ENCODE measurements around the gene NABP2. TPM values are rescaled to one million over a fixed set of nuclear protein-coding genes. Genes with fewer than 3 reads are reported as not detected.

Gene NABP2
- total RNA-seq, 2 donors from 2014 or later = 11.9 to 16.3 TPM

DNA sequence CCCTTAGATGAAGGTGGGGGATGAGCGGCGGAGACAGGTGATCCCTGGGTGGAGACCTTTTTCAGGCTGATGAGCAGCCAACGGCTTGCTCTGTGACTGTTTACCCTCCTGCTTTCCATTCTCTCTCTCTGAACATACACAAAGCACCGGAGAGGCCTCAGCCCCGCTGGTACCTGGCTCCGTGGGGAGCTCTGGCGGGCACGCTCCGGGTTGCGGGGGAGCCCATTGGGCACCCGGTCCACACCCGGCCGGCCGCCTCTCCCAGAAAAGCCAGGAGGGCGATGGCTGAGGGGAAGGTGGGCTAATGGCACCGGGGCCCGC lies 35.4 kb upstream of the NABP2 start:
- 0 to 2% methylated on average over 1 to 16 of the region's 17 CpGs for WGBS, 2 donors
- DNase-seq = no peak

DNA sequence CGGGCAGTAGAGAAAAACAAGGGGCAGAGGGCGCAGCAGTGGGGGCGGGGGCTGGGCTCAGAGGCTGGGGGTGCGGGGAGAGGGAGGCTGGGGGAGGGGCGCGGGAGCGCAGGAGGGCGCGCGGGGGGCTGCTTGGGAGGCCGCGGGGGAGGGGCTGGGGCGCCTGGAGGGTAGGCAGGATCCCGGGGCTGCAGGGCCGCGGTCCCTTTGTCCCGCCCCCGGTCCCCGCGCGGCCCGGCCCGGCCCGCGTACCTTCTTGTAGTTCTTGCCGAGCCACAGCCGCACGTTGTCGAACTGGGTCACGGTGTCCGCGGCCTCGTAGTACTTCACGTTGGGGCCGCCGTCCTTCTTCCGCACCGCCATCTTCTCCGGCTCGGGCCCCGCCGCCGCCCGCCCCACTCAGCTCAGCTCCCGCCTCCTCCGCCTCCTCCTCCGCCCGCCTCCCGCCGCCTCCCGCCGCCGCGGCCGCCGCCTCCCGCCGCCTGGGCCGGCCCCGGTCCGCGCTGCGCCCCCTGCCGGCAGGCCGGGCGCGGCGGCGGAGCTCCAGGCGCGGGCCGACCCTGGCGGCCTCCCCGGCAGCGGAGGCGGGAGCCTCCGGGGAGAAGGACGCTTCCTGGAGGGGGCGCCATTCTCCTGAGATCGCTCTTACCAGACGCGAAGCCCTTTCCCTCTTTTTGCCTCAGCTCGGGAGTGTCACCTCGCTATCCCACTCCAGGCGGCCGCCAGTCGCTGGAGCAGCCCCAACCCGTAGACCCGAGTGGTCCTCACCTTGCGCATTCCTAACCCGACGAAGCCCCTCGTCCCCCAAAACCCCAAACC lies 34.8 kb upstream of the NABP2 start, which contains the start of gene SMARCC2:
Gene SMARCC2, minus strand, starts transcription at position 385 of the 819 bp plus-strand sequence. Its CDS starts 22 bp downstream, at position 363.
- WGBS, 2 donors = 0 to 1% methylated on average over 11 to 66 of the region's 93 CpGs
- peak in 2 of 3 donors; percentile 74 to 75 for TF ChIP-seq POLR2A (IDR thresholded peaks at IDR 0.05)
- TF ChIP-seq, protein P1, sequence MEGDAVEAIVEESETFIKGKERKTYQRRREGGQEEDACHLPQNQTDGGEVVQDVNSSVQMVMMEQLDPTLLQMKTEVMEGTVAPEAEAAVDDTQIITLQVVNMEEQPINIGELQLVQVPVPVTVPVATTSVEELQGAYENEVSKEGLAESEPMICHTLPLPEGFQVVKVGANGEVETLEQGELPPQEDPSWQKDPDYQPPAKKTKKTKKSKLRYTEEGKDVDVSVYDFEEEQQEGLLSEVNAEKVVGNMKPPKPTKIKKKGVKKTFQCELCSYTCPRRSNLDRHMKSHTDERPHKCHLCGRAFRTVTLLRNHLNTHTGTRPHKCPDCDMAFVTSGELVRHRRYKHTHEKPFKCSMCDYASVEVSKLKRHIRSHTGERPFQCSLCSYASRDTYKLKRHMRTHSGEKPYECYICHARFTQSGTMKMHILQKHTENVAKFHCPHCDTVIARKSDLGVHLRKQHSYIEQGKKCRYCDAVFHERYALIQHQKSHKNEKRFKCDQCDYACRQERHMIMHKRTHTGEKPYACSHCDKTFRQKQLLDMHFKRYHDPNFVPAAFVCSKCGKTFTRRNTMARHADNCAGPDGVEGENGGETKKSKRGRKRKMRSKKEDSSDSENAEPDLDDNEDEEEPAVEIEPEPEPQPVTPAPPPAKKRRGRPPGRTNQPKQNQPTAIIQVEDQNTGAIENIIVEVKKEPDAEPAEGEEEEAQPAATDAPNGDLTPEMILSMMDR (IDR thresholded peaks at IDR 0.05) = peak; percentile 59 to 100 (median 80)
- peaks cover 0 to 8% of the 10 kb centered on the region in 2 donors for H3K36me3 ChIP-seq (replicated peaks in 1 of 2; ENCODE audit: insufficient read depth in 1 of 2, low read depth in 2 of 2)

More for the DNA sequence above, 35.4 kb upstream of the NABP2 start:
- H3K9me3 ChIP-seq = no peaks in the 10 kb centered on the region
- H3K36me3 ChIP-seq (replicated peaks in 1 of 2; ENCODE audit: insufficient read depth in 1 of 2, low read depth in 2 of 2) = peaks cover 0 to 13% of the 10 kb centered on the region in 2 donors
- H3K27me3 ChIP-seq = no peaks in the 10 kb centered on the region
- TF ChIP-seq POLR2A (IDR thresholded peaks at IDR 0.05) = no peak
- TF ChIP-seq, protein P1 (IDR thresholded peaks at IDR 0.05) = no peak
- H3K4me1 ChIP-seq = peaks cover 25% of the 10 kb centered on the region
- H3K27ac ChIP-seq = peak overlapping the region; percentile 65 to 96 (median 88)
- intact Hi-C loops (cut with DNase I) = no loop called here
- ATAC-seq = no peak
- H3K4me3 ChIP-seq = peak overlapping the region; percentile 80

DNA sequence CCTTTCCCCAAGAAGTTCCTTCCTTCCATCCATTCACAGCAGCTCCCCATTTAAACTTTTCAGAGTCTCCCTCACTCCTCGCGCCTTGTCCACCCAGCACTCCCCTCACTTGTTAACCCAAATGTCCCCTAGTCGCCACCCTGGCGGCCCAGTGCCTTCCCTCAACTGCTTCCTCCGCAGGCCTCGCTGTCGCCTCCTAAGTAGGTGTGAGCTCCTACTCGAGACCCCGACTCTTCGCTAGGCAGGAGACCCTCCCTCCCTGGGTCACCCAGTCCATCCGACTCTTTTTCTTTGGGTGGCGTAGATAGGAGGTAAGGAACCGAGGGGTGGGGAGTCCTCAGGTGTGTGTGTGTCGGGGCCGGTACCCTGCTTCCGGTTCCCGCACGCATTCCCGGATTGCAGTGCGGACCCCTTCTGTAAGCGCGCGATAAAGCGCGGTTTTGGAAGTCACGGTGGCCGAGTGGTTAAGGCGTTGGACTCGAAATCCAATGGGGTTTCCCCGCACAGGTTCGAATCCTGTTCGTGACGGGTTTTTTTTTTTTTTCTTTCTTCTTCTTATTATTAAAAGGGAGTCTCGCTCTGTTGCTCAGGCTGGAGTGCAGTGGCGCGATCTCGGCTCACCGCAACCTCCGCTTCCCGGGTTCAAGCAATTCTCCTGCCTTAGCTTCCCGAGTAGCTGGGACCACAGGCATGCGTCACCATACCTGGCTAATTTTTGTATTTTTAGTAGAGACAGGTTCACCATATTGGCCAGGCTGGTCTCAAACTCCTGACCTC lies 34.0 kb upstream of the NABP2 start:
- intact Hi-C loops (cut with DNase I) = no loop called here

More for the DNA sequence above, 34.8 kb upstream of the NABP2 start, which contains the start of gene SMARCC2:
- peaks cover 25% of the 10 kb centered on the region for H3K4me1 ChIP-seq
- intact Hi-C loops (cut with DNase I) = no loop called here
- ATAC-seq = peak; percentile 91
- peak; percentile 91 to 93 (median 92) for DNase-seq
- peak within 1 kb of the TSS; percentile 84 to 96 (median 91) for H3K27ac ChIP-seq
- H3K27me3 ChIP-seq = no peaks in the 10 kb centered on the region
- peak within 1 kb of the TSS; percentile 80 for H3K4me3 ChIP-seq
- no peaks in the 10 kb centered on the region for H3K9me3 ChIP-seq

DNA sequence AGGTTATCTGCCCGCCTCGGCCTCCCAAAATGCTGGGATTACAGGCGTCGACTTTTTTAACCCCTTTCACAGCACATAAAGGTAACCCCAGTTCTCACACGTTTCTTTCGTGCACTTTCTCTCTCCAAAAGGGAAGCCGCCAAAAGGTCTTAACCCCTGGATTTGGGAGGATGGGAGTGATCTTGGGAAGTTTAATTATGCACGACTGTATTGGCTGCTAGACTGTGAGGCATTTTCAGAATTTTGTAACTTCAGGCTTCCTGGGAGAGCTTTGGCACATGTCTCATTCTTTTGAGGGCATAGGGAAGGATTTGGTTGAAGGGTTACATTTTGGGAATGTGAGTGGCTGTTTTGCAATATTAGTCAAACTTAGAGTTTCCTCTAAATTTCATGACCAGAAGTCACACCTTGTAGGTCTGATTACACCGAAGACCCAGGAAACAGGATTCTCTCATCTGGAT lies 33.4 kb upstream of the NABP2 start:
- H3K27ac ChIP-seq = peak overlapping the region; percentile 50 to 96 (median 91)
- DNase-seq = no peak
- no peaks in the 10 kb centered on the region for H3K36me3 ChIP-seq (replicated peaks in 1 of 2; ENCODE audit: insufficient read depth in 1 of 2, low read depth in 2 of 2)
- ATAC-seq = no peak
- intact Hi-C loops (cut with DNase I) = no loop called here
- peak overlapping the region in 1 of 2 donors; percentile 49 for H3K4me3 ChIP-seq
- H3K9me3 ChIP-seq = no peaks in the 10 kb centered on the region
- no peaks in the 10 kb centered on the region for H3K27me3 ChIP-seq
- TF ChIP-seq, protein P1 (IDR thresholded peaks at IDR 0.05) = no peak
- 15 to 20% methylated on average over 9 of the region's 9 CpGs for WGBS, 2 donors
- H3K4me1 ChIP-seq = peaks cover 25% of the 10 kb centered on the region

More for the DNA sequence above, 34.0 kb upstream of the NABP2 start:
- TF ChIP-seq, protein P1 (IDR thresholded peaks at IDR 0.05) = peak in 3 of 7 experiments; percentile 1 to 26 (median 3)
- TF ChIP-seq POLR2A (IDR thresholded peaks at IDR 0.05) = peak in 2 of 3 donors; percentile 56 to 66
- Histone ChIP-seq H3K4me3 (peak overlapping the region; percentile 49 to 54), H3K9me3 (no peaks in the 10 kb centered on the region), H3K4me1 (peaks cover 25% of the 10 kb centered on the region), H3K27me3 (no peaks in the 10 kb centered on the region), H3K27ac (peak overlapping the region; percentile 84 to 96 (median 91)), H3K36me3 (replicated peaks in 1 of 2; ENCODE audit: insufficient read depth in 1 of 2, low read depth in 2 of 2) (peaks cover 0 to under 1% of the 10 kb centered on the region in 2 donors)
- ATAC-seq (peak; percentile 64), DNase-seq (peak; percentile 88 to 90 (median 89))
- WGBS, 2 donors = 1% methylated on average over 33 to 42 of the region's 42 CpGs
